NCI-H526 (cell line): ENCODE measurements around the gene ACAP1.

Experiments
- DNase-seq, 2 experiments: peaks; one replicate each; lab custom pipeline; 2025; lab: John Stamatoyannopoulos, UW

ACAP1 gene

DNA sequence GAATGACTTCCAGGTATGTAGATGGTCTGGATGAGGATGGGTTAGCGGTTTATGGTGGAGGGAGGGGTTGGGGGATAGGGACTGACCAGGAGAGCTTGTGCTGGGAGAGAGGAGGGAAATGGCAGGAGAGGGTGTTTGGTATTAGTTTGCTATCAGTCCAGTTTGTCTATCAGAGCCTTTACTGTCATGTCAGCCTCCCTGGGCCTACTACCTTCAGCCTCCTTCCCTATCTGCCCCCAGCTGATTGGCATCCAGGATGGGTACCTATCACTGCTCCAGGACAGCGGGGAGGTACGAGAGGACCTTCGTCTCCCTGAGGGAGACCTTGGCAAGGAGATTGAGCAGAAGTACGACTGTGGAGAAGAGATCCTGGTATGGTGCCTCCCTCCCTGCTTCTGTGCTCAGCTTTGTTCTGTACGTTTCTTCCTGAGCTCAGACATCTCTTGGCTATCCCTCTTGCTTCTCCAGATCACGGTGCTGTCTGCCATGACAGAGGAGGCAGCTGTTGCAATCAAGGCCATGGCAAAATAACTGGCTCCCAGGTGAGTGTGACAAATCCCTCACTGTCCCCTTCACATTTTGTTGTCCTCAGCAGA, 25.1 kb upstream of the ACAP1 start:
- DNase-seq, result no peak

GRCh38 chr17:7312432-7313087, 23.8 kb upstream of the ACAP1 start:
- DNase-seq, result no peak

DNA sequence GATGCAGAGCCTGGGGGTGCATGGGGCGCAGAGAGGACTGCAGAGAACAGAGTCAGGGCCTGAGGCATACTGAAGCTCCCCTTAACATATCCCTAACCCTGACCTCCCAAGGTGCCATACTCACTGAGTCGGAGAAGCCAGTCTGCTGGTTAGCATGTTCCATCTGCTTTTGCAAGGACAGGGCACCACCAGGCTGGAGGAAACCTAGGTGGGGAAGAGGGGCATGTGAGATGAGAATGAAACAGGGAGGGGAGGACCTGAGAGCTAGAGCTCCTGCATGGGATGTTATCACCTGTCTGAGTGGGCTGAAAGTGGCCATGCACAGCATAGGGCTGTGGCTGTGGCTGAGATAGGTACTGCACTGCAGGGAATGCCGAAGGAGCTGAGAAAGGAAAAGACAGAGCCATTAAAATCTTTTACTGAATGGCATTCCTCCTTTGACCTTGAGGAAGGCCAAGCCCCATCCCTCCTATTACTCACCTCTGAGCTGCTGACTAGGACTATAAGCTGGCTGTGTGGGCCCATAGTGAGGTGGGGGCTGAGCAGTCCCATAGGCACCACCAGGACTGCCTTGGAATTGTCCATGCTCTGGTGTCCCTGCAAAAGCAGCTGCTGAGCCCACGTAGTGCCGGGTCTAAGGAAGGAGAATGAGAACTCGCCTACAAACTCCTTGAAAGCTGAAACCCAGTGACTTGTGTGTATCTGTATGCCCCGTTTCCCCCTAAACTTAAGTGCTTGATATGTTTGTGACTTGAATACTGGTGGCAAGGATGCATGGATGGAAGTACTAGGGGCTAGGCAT, 23.0 kb upstream of the ACAP1 start:
- no peak for DNase-seq

- no peak for DNase-seq
Measured at GRCh38 chr17:7313890-7314718, 22.2 kb upstream of the ACAP1 start.

- DNase-seq, result peak; percentile 47 to 88
Measured at GRCh38 chr17:7314719-7315569, 21.4 kb upstream of the ACAP1 start, which contains the start of gene GPS2. TSS of gene GPS2 (minus strand) at chr17:7315360. CDS start at chr17:7315052, 308 bp downstream.

- no peak for DNase-seq
Measured at GRCh38 chr17:7315570-7316235, 20.6 kb upstream of the ACAP1 start.

GRCh38 chr17:7317161-7317803, 19.0 kb upstream of the ACAP1 start:
- no peak for DNase-seq

DNA sequence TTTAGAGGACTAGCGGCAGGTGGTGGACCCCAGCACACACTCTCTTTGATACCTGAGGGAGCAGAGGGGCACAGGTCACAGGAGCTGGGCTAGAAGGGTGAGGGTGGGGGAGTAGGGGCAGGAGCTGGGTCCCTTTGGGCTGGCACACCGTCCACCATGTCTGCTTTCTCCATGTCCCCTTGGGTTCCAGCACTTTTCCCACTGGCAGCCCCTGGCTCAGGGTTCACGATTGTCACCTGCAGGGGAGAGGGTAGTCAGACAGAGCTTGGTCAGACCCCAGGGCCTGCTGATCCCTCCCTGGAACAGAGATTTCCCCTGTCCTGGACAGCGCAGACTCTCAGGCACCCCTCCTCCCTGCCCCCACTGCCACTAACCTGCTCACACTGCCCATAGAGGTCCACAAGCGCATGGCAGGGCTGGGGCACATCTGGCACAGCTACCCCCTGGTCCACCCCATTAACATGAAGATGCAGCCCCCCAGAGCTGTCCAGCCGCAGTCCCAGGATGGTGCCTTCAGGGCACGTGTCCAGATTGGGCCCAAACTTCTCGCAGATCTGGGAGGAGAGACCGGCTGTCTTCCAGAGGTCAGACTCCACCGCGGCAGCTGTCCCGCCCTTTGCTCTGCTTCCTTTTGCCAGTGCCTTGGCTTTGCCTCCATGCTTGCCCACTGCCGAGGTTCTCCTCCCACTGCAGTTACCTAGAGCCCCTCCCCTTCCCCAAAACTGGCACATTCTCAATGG, 18.0 kb upstream of the ACAP1 start:
- DNase-seq, result no peak

DNA sequence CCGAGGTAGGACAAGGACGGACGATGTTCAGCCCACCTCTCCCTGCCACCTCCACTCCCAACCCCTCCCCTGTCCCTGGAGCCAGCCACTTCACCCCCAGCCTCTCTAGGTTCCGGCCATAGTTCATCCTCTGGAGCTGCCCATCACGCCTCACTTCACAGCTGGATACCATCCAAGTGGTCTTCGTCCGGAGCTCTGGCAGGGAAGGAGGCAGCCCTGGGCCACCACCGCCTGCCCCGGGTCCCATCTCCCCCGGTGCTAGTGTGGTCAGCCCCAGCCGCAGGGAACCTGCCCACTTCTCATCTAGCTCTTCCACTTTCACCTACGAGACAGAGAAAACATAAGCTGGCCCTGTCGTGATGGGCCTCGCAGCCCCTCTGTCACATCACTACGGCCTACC, 14.9 kb upstream of the ACAP1 start:
- no peak for DNase-seq

DNA sequence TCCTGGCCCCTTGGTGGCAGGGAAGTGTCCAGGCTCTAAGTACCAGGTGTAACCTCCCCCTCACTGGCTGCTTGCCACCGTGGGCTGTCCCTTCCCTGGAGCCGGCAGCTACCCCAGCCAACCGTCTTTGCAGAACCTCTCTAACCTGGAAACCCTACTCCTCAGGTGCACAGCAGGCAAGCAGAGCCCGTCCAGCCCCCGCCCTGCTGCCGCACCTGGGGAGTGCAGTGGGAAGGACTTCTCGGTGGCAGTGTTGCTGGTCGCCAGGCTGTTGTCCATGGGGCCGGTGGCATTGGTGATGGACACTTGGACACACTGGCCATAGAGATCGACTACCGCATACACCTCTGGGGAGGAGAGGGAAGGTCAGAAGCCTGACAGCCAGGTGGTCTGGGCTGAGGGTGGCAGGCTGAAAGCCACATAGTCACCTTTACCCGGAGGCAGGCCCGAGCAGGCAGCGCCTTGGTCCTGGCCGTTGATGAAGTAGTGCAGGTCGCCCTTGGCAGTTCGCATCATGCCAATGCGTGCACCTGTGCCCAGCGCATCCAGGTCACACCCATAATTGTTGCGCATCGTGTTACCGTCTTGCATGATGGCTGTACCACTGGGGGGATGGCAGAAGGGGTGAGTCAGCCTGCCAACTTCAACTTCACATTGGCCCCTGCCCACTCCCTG, 13.7 kb upstream of the ACAP1 start:
- DNase-seq, result no peak

DNA sequence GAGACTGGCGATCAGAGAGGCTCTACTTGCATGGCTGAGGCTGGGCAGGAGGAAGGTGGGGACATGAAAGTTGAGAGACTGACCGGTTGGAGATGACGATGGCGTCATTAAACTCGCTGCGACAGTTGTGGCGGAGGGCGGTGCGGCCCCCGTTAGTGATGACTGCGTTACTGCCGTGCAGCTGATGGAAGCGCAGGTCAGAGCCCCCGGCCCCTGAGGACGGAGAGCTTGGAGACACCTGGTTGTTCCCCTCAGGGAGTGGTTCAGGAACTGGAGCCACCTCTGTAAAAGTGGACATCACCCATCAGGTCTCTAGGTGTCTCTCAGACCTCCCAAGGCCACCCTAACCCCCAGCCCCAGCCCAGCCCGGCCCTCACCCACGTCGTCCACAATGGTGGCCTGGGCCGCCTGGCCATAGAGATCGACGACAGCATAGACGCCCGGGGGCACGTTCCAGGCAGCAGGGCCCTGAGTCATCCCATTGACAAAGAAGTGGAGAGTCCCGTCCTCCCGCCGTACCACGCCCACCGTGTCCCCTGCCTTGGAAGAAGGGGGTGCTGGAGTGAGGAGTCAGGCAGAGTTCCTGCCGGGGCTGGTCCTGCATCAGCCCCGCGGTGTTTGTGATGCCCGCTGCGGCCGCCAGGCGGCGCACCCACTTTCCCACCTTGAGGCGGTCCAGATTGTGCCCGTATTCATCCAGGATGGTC, 12.4 kb upstream of the ACAP1 start:
- peak in 1 of 2 experiments; percentile 37 for DNase-seq

GRCh38 chr17:7324438-7324779, 11.9 kb upstream of the ACAP1 start:
- no peak for DNase-seq

- no peak for DNase-seq
Measured at GRCh38 chr17:7325031-7325528, 11.2 kb upstream of the ACAP1 start.

DNA sequence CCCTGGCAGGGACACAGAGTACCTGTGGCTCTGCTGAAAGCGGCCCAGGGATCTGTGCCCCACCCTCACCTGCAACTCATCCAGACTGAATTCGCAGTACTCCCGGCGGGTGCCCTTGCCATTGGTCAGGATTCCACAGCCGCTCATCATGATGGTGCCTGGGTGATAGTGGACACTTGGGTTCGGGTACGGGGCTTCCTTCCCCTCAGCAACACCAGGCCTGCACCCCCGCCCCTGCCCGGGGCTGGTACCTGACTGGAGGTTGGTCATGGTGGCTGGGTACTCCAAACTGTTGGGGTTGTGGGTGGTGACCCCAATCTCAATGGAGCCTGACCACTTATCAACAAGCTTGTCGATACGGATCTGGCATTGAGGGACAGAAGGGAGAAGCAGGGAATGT, 10.1 kb upstream of the ACAP1 start:
- no peak for DNase-seq

DNA sequence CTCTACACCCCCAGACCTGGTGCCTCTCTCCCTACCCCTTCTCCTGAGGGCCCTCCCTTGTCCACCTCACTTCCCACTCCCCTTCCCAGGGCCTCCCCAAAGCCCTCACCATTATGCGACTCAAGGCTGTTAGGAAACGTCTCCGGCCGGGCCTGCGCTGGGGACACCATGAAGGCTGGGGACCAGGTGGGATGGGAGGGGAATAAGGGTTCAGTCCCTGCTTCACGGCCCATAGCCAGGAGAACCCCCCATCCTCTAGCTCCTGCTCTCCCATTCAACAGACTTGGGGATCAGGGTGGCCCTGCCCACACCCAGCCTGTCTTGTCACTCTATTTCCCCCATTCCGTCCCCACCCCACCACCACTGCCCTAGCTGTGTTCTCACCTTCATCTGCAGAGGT, 9.3 kb upstream of the ACAP1 start:
- no peak for DNase-seq

DNA sequence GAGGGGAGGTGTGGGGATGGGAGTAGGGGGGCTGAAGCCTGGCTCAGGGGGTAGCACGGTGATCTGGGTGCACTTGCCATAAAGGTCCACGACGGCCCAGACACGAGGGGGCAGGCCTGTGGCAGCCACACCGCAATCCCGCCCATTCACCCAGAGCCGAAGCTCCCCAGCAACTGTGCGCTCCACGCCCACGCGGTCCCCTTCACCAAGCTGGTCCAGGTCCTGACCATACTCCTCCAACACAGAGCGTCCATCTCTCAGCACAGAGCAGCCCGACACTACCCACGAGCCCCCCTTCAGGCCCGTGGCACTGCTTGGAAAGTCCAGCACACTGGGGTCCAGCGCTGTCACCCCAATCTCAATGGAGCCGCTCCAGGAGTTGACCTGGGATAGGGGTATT, 8.8 kb upstream of the ACAP1 start:
- DNase-seq, result no peak

DNA sequence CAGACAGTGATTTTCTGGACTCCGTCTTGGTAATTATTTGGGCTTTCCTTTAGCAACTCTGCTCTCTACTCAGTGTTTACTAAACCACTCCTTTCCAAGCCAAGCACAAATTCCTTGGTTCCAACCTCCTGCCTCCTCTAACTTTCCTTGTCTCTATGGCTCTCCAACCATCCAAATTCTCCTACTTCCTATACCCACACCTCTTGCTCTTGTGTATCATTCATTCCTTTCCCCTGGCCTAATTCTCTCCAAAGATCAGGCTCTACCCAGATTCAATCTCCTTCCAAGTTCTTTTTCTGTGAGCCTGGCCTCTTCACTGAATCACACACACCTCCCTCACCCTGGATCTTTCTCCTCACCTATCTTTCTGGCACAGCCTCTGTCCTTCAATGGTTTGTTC, 8.3 kb upstream of the ACAP1 start:
- DNase-seq, result no peak

- DNase-seq, result no peak
Measured at GRCh38 chr17:7328840-7329373, 7.4 kb upstream of the ACAP1 start, which contains the start of gene NEURL4. TSS of gene NEURL4 (minus strand) at chr17:7329335. CDS start at chr17:7329312, 23 bp downstream.
